ENCODE data around the gene ALDH4A1.

- TF ChIP-seq, protein P1, sequence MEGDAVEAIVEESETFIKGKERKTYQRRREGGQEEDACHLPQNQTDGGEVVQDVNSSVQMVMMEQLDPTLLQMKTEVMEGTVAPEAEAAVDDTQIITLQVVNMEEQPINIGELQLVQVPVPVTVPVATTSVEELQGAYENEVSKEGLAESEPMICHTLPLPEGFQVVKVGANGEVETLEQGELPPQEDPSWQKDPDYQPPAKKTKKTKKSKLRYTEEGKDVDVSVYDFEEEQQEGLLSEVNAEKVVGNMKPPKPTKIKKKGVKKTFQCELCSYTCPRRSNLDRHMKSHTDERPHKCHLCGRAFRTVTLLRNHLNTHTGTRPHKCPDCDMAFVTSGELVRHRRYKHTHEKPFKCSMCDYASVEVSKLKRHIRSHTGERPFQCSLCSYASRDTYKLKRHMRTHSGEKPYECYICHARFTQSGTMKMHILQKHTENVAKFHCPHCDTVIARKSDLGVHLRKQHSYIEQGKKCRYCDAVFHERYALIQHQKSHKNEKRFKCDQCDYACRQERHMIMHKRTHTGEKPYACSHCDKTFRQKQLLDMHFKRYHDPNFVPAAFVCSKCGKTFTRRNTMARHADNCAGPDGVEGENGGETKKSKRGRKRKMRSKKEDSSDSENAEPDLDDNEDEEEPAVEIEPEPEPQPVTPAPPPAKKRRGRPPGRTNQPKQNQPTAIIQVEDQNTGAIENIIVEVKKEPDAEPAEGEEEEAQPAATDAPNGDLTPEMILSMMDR (conservative IDR thresholded peaks at IDR 0.05; ENCODE audit: low read length): no peak
- TF ChIP-seq EZH2phosphoT487 (IDR thresholded peaks at IDR 0.05; ENCODE audit: borderline replicate concordance, low read depth, low read length): no peak
These were observed 19.9 kb downstream of the ALDH4A1 start for GRCh38 chr1:18882486-18882885.
